Chondrocyte (in vitro differentiated cells): ENCODE data around the gene OR10H2. TPM values are rescaled to one million over a fixed set of nuclear protein-coding genes. Genes with fewer than 3 reads are reported as not detected.
"Not testable (repeated sequence)": the region's sequence is repeated elsewhere in the genome, so short reads cannot be mapped to it uniquely, and the experiment has no call there.

Experiments used
- DNase-seq: peaks from one replicate; pipeline ENCODE4 v3.0.0; 2021; ENCODE audit warnings: mixed read lengths, low spot score
- H3K27ac Mint-ChIP-seq: one replicate; pipeline ENCODE4 v1.8.0; 2021; ENCODE audit warnings: mild to moderate bottlenecking, moderate library complexity, mixed read lengths; ENCODE audit not compliant: unreplicated experiment
- H3K27me3 Mint-ChIP-seq: 2 replicates; pipeline ENCODE4 v1.8.0; 2021; ENCODE audit warnings: low read depth, mixed read lengths
- H3K36me3 Mint-ChIP-seq: 2 replicates; pipeline ENCODE4 v1.8.0; 2021; ENCODE audit warnings: low read depth, mixed read lengths
- H3K4me1 Mint-ChIP-seq: 2 replicates; pipeline ENCODE4 v1.8.0; 2021; ENCODE audit warnings: low read depth, mild to moderate bottlenecking, mixed read lengths
- H3K4me3 Mint-ChIP-seq: one replicate; pipeline ENCODE4 v1.8.0; 2021; ENCODE audit warnings: mild to moderate bottlenecking, moderate library complexity, mixed read lengths; ENCODE audit not compliant: unreplicated experiment
- H3K9me3 Mint-ChIP-seq: 2 replicates; pipeline ENCODE4 v1.8.0; 2021; ENCODE audit warnings: low read depth, mixed read lengths
- CTCF ChIP-seq: fragments of 200-600 bp; sonication (generic); IDR thresholded peaks from 2 replicates; pipeline ENCODE4 v1.5.0; 2021; ENCODE audit warnings: antibody characterized with exemption, mild to moderate bottlenecking, moderate library complexity
- long read RNA-seq: library from polyadenylated mRNA; stranded (forward); transcript quantifications from one replicate; pipeline ENCODE4 v2.0.0, GENCODE V29; 2021
- total RNA-seq: library from RNA; stranded (reverse); gene quantifications from 3 replicates; pipeline ENCODE4 v1.2.1, GENCODE V29; 2021

The OR10H2 gene, protein sequence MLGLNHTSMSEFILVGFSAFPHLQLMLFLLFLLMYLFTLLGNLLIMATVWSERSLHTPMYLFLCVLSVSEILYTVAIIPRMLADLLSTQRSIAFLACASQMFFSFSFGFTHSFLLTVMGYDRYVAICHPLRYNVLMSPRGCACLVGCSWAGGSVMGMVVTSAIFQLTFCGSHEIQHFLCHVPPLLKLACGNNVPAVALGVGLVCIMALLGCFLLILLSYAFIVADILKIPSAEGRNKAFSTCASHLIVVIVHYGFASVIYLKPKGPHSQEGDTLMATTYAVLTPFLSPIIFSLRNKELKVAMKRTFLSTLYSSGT
- total RNA-seq = not detected in 3 replicates
- long read RNA-seq = 0 reads

- Mint-ChIP-seq H3K27me3 (no peaks in the 10 kb centered on the region), H3K9me3 (peaks cover 17% of the 10 kb centered on the region), H3K36me3 (no peaks in the 10 kb centered on the region), H3K27ac (no peak within 1 kb of the TSS), H3K4me3 (no peak within 1 kb of the TSS), H3K4me1 (no peaks in the 10 kb centered on the region)
- no peak for DNase-seq
- no peak for TF ChIP-seq CTCF
Observed at GRCh38 chr19:15727724-15728123, at the start of gene OR10H2. OR10H2 (plus strand) TSS chr19:15728024; CDS start chr19:15728044, 20 bp downstream.

- TF ChIP-seq CTCF = no peak
- peaks cover 30% of the 10 kb centered on the region for H3K9me3 Mint-ChIP-seq
- no peak overlapping the region for H3K4me3 Mint-ChIP-seq
- H3K27ac Mint-ChIP-seq = no peak overlapping the region
- no peaks in the 10 kb centered on the region for H3K36me3 Mint-ChIP-seq
- no peaks in the 10 kb centered on the region for H3K27me3 Mint-ChIP-seq
- no peaks in the 10 kb centered on the region for H3K4me1 Mint-ChIP-seq
- DNase-seq = no peak
Observed at GRCh38 chr19:15679089-15679488, 48.7 kb upstream of the OR10H2 start.

DNA sequence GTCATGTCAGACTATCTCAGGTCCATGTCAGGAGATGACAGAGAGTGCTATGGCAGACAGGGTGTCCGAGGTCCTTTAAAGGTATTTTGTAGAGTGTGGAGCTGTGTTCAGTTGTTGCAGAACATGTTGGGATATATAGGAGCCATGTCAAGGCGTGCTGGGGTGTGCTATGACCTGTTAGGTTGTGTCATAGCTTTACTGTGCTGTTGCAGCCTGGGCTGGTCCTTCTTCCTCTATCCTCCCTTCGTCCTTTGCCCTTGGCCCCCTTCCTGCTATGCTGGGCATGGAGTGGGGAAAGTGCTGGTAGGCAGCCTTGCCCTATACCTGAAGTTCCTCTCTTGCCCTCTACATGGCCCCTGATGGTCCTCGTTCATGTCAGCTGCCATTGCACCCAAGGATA, 48.0 kb upstream of the OR10H2 start:
- not testable (repeated sequence) for H3K27ac Mint-ChIP-seq, DNase-seq, H3K4me1 Mint-ChIP-seq, H3K27me3 Mint-ChIP-seq, H3K36me3 Mint-ChIP-seq, H3K4me3 Mint-ChIP-seq
- peaks cover 30% of the 10 kb centered on the region for H3K9me3 Mint-ChIP-seq

- no peak for DNase-seq
- H3K4me1 Mint-ChIP-seq = no peaks in the 10 kb centered on the region
- no peak overlapping the region for H3K27ac Mint-ChIP-seq
- H3K9me3 Mint-ChIP-seq = peaks cover 33% of the 10 kb centered on the region
- H3K36me3 Mint-ChIP-seq = no peaks in the 10 kb centered on the region
- no peak for TF ChIP-seq CTCF
- H3K4me3 Mint-ChIP-seq = no peak overlapping the region
- H3K27me3 Mint-ChIP-seq = no peaks in the 10 kb centered on the region
Observed at GRCh38 chr19:15680478-15681322, 47.1 kb upstream of the OR10H2 start.

DNA sequence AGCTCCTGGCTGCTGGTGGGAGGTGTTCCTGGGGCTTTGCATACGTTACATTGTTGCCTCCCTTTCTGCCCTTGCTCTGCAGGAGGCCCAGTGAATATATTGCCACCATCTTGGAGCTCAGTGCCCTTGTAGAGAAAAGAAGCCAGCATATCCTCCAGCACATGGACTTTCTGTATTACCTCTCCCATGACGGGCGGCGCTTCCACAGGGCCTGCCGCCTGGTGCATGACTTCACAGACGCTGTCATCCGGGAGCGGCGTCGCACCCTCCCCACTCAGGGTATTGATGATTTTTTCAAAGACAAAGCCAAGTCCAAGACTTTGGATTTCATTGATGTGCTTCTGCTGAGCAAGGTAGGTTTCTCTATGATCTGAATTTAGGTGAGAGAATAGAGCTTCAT, 44.4 kb upstream of the OR10H2 start:
- no peak overlapping the region for H3K27ac Mint-ChIP-seq
- H3K27me3 Mint-ChIP-seq = no peaks in the 10 kb centered on the region
- no peaks in the 10 kb centered on the region for H3K4me1 Mint-ChIP-seq
- H3K36me3 Mint-ChIP-seq = no peaks in the 10 kb centered on the region
- DNase-seq = no peak
- TF ChIP-seq CTCF = no peak
- H3K9me3 Mint-ChIP-seq = peaks cover 49% of the 10 kb centered on the region
- no peak overlapping the region for H3K4me3 Mint-ChIP-seq
